Ectodermal cell (in vitro differentiated cells): ENCODE results near the gene EEF1A1.

Experiments used
- H3K27ac ChIP-seq: 2 replicates; pipeline ENCODE4 v1.7.0; 2013; ENCODE audit warnings: mild to moderate bottlenecking, low read depth, low read length; ENCODE audit not compliant: insufficient read depth, poor library complexity, severe bottlenecking
- H3K27me3 ChIP-seq: 2 replicates; pipeline ENCODE4 v1.7.0; 2013; ENCODE audit warnings: mild to moderate bottlenecking, low read length; ENCODE audit not compliant: insufficient read depth, control insufficient read depth, poor library complexity, severe bottlenecking
- H3K36me3 ChIP-seq: one replicate; pipeline ENCODE4 v1.7.0; 2013; ENCODE audit warnings: low read length; ENCODE audit not compliant: control insufficient read depth, insufficient read depth
- H3K4me1 ChIP-seq: one replicate; pipeline ENCODE4 v1.7.0; 2013; ENCODE audit warnings: low read length; ENCODE audit not compliant: control insufficient read depth, insufficient read depth
- H3K4me3 ChIP-seq: 2 replicates; pipeline ENCODE4 v1.7.0; 2013; ENCODE audit warnings: low read depth, low read length, control low read depth; ENCODE audit not compliant: insufficient read depth
- H3K9me3 ChIP-seq: 2 replicates; pipeline ENCODE4 v1.7.0; 2013; ENCODE audit warnings: mild to moderate bottlenecking, low read length, moderate library complexity; ENCODE audit not compliant: control insufficient read depth
- WGBS, 2 experiments: methylation state at CpG; one replicate each; pipeline ENCODE4 v1.1.7; 2013; ENCODE audit warnings: missing lambda C conversion rate in 2 of 2; 5-methylcytosine and 5-hydroxymethylcytosine counted together

EEF1A1 gene

GRCh38 chr6:73476723-73477122 lies 44.1 kb downstream of the EEF1A1 start:
- Histone ChIP-seq H3K4me3 (no peak overlapping the region), H3K4me1 (no peaks in the 10 kb centered on the region), H3K27me3 (no peaks in the 10 kb centered on the region), H3K27ac (no peak overlapping the region), H3K36me3 (peaks cover 13% of the 10 kb centered on the region), H3K9me3 (no peaks in the 10 kb centered on the region)
- 95 to 96% methylated on average over 10 of the region's 10 CpGs for WGBS, 2 experiments

GRCh38 chr6:73471686-73472290 lies 49.0 kb downstream of the EEF1A1 start:
- no peaks in the 10 kb centered on the region for H3K9me3 ChIP-seq
- no peak overlapping the region for H3K27ac ChIP-seq
- H3K36me3 ChIP-seq: peaks cover 3% of the 10 kb centered on the region
- 93 to 97% methylated on average over 2 of the region's 2 CpGs for whole genome bisulfite sequencing, 2 experiments
- no peaks in the 10 kb centered on the region for H3K27me3 ChIP-seq
- no peaks in the 10 kb centered on the region for H3K4me1 ChIP-seq
- no peak overlapping the region for H3K4me3 ChIP-seq
